Measurements from ENCODE around the gene NDUFC1. TPM values are rescaled to one million over a fixed set of nuclear protein-coding genes. Genes with fewer than 3 reads are reported as not detected.

NDUFC1 gene
- total and polyA plus RNA-seq, 9 of the 15 experiments (the other 6 are each of a cell fraction or from before 2014, with no cell fraction given), result 58.9 to 378 (median 120) TPM

- peak in 1 of 2 experiments; percentile 63; a peak in 1 of 3 replicates for TF ChIP-seq CBX3 (IDR thresholded peaks at IDR 0.05; ENCODE audit: borderline replicate concordance in 1 of 2, low read length in 2 of 2)
- peak; percentile 78 for TF ChIP-seq SMAD4 (CRISPR knock-in tag; conservative IDR thresholded peaks at IDR 0.05)
- TF ChIP-seq NCOA4 (IDR thresholded peaks at IDR 0.05; ENCODE audit: partially characterized antibody), result no peak
- peak; percentile 87 for TF ChIP-seq TCF3 (CRISPR knock-in tag; IDR thresholded peaks at IDR 0.05)
- peak; percentile 80 to 86 for TF ChIP-seq MNT (conservative IDR thresholded peaks at IDR 0.05)
- peak; percentile 57 to 68 for TF ChIP-seq NRF1 (conservative IDR thresholded peaks at IDR 0.05 in 1 of 2, IDR thresholded peaks at IDR 0.05 in 1 of 2)
- TF ChIP-seq NFIC (IDR thresholded peaks at IDR 0.05), result peak; percentile 76
- TF ChIP-seq FOXM1 (IDR thresholded peaks at IDR 0.05; ENCODE audit: low read depth), result peak; percentile 47; the same call in 1 of the 2 replicates
- no peak for TF ChIP-seq FOXM1 (CRISPR knock-in tag; IDR thresholded peaks at IDR 0.05; ENCODE audit: low read depth)
- no peak for TF ChIP-seq ZNF280A (IDR thresholded peaks at IDR 0.05; ENCODE audit: low read depth, partially characterized antibody)
- peak; percentile 70 for TF ChIP-seq CXXC5 (CRISPR knock-in tag; IDR thresholded peaks at IDR 0.05)
- peak; percentile 80 for TF ChIP-seq KLF16 (IDR thresholded peaks at IDR 0.05)
- peak; percentile 80 for TF ChIP-seq ETV1 (tag; conservative IDR thresholded peaks at IDR 0.05; ENCODE audit: low read depth)
- TF ChIP-seq GATAD2A (IDR thresholded peaks at IDR 0.05), result no peak
- TF ChIP-seq DACH1 (IDR thresholded peaks at IDR 0.05; ENCODE audit: partially characterized antibody), result peak; percentile 43
- no peak for TF ChIP-seq THRA (IDR thresholded peaks at IDR 0.05)
- TF ChIP-seq ZNF584 (CRISPR knock-in tag; IDR thresholded peaks at IDR 0.05; ENCODE audit: low read depth), result 0 out of 2 replicates have a peak, but pooled peaks have one; percentile 42
- TF ChIP-seq FOXK2 (conservative IDR thresholded peaks at IDR 0.05 in 1 of 2, IDR thresholded peaks at IDR 0.05 in 1 of 2; ENCODE audit: low read depth in 2 of 2), result peak; percentile 83 to 84
- TF ChIP-seq RBFOX2 (IDR thresholded peaks at IDR 0.05; ENCODE audit: low read depth, low read length), result 0 out of 2 replicates have a peak, but pooled peaks have one; percentile 24
- TF ChIP-seq MEIS2 (IDR thresholded peaks at IDR 0.05; ENCODE audit: partially characterized antibody), result peak; percentile 97
- TF ChIP-seq TAF9B (IDR thresholded peaks at IDR 0.05; ENCODE audit: partially characterized antibody), result peak; percentile 54
- peak; percentile 97 for TF ChIP-seq BHLHE40 (IDR thresholded peaks at IDR 0.05; ENCODE audit: low read length)
- peak; percentile 83 for TF ChIP-seq TOE1 (IDR thresholded peaks at IDR 0.05; ENCODE audit: borderline replicate concordance)
- TF ChIP-seq TOE1 (CRISPR knock-in tag; IDR thresholded peaks at IDR 0.05; ENCODE audit: borderline replicate concordance, low read depth), result no peak
- TF ChIP-seq ADNP (tag; IDR thresholded peaks at IDR 0.05), result 0 out of 2 replicates have a peak, but pooled peaks have one; percentile 8
- no peak for TF ChIP-seq ZNF551 (CRISPR knock-in tag; IDR thresholded peaks at IDR 0.05)
Measured at GRCh38 chr4:139266583-139267257, 35.6 kb downstream of the NDUFC1 start (continued).

Measured in K562 (cell line).